ENCODE measurements around the gene FBXL16. TPM values are rescaled to one million over a fixed set of nuclear protein-coding genes. Genes with fewer than 3 reads are reported as not detected.

The FBXL16 gene
- total and polyA plus RNA-seq, 2 of the 13 experiments (the other 11 are each of a cell fraction or from before 2014, with no cell fraction given): 0.22 to 2.0 TPM

DNA sequence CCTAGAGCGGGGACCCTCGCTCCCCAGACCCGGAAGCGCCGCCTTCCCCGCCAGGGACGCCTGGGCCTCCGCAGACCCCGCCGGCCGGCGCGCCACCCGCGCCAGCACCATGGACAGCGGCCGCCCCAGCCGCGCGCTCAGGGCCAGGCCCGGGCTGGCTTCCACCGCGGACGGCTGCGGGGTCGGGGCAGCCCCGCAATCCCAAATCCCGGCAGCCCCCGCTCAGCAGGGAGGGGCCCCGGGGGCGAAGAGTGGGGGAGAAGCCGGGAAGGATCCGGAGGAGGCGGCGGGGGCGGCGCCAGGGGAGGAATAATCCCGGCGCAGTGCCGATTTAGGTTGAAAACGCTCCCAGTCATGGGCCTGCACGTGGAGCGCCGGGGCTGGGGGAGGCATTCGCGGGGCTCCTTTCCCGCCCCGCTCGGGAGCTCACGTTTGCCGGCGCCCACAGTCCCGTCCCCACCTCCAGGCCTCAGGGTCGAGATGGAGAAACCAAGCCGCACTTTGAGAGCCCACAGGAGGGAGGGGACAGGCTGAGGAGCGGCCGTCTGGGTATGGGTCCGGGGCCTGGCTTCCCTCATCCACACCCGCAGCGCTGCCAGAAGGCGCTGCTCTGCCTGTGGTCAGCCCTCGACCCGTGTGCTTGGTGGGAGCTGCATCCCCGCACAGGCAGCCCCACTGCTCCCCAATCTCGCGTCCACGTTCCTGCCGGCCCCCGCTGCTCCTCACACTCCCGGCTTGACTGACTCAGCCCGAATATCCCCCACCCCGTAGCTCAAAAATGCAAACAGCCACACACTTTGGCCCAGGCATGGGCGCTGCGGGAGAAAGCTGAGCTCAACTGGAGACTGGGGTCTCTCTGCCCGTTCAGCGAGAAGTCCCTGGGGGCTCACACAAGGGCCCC, 4.7 kb downstream of the FBXL16 start (continued):
- TF ChIP-seq GABPA (IDR thresholded peaks at IDR 0.05; ENCODE audit: low read depth, low read length): no peak
- no peak for TF ChIP-seq GABPA (CRISPR knock-in tag; IDR thresholded peaks at IDR 0.05; ENCODE audit: low read depth)
- TF ChIP-seq ZNF274 (CRISPR knock-in tag; IDR thresholded peaks at IDR 0.05): 0 out of 2 replicates have a peak, but pooled peaks have one; percentile 62
- TF ChIP-seq NR1H2 (CRISPR knock-in tag; IDR thresholded peaks at IDR 0.05; ENCODE audit: borderline replicate concordance, low read depth): no peak
- 0 out of 2 replicates have a peak, but pooled peaks have one; percentile 38 for TF ChIP-seq ZNF546 (CRISPR knock-in tag; conservative IDR thresholded peaks at IDR 0.05)
- TF ChIP-seq ZNF615 (CRISPR knock-in tag; IDR thresholded peaks at IDR 0.05; ENCODE audit: borderline replicate concordance): no peak
- no peak for TF ChIP-seq HDAC6 (IDR thresholded peaks at IDR 0.05; ENCODE audit: low read depth, low read length)
- TF ChIP-seq RORA (CRISPR knock-in tag; IDR thresholded peaks at IDR 0.05): no peak
- no peak for TF ChIP-seq STAG1 (CRISPR knock-in tag; IDR thresholded peaks at IDR 0.05)
- TF ChIP-seq, protein P1, sequence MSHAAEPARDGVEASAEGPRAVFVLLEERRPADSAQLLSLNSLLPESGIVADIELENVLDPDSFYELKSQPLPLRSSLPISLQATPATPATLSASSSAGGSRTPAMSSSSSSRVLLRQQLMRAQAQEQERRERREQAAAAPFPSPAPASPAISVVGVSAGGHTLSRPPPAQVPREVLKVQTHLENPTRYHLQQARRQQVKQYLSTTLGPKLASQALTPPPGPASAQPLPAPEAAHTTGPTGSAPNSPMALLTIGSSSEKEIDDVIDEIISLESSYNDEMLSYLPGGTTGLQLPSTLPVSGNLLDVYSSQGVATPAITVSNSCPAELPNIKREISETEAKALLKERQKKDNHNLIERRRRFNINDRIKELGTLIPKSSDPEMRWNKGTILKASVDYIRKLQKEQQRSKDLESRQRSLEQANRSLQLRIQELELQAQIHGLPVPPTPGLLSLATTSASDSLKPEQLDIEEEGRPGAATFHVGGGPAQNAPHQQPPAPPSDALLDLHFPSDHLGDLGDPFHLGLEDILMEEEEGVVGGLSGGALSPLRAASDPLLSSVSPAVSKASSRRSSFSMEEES (CRISPR knock-in tag; IDR thresholded peaks at IDR 0.05): no peak; the same call in 1 of the 2 replicates
- peak; percentile 73; the same call in 1 of the 2 replicates for TF ChIP-seq CHCHD3 (CRISPR knock-in tag; IDR thresholded peaks at IDR 0.05)
- no peak for TF ChIP-seq KDM2A (CRISPR knock-in tag; IDR thresholded peaks at IDR 0.05; ENCODE audit: borderline replicate concordance, low read depth)
- peak; percentile 91 for TF ChIP-seq ZNF724P (CRISPR knock-in tag; IDR thresholded peaks at IDR 0.05; ENCODE audit: borderline replicate concordance)
- no peak for TF ChIP-seq FOXA1 (IDR thresholded peaks at IDR 0.05)
- TF ChIP-seq FOXA1 (CRISPR knock-in tag; IDR thresholded peaks at IDR 0.05): no peak
- TF ChIP-seq MTA3 (CRISPR knock-in tag; IDR thresholded peaks at IDR 0.05): no peak
- no peak for TF ChIP-seq MEIS1 (CRISPR knock-in tag; IDR thresholded peaks at IDR 0.05; ENCODE audit: borderline replicate concordance)
- peak; percentile 71 for TF ChIP-seq ZNF709 (CRISPR knock-in tag; IDR thresholded peaks at IDR 0.05)
- no peak for TF ChIP-seq ARNT (IDR thresholded peaks at IDR 0.05)
- no peak for TF ChIP-seq TARDBP (CRISPR knock-in tag; IDR thresholded peaks at IDR 0.05)
- peak; percentile 30; the same call in 1 of the 2 replicates for TF ChIP-seq MIXL1 (CRISPR knock-in tag; IDR thresholded peaks at IDR 0.05)
- TF ChIP-seq HOXA5 (CRISPR knock-in tag; IDR thresholded peaks at IDR 0.05): peak; percentile 76; the same call in 1 of the 2 replicates
- no peak for TF ChIP-seq REPIN1 (CRISPR knock-in tag; IDR thresholded peaks at IDR 0.05; ENCODE audit: borderline replicate concordance, low read depth)
- TF ChIP-seq ZNF781 (CRISPR knock-in tag; IDR thresholded peaks at IDR 0.05; ENCODE audit: borderline replicate concordance, not compliant biosample characterization): no peak
- TF ChIP-seq ZNF383 (CRISPR knock-in tag; IDR thresholded peaks at IDR 0.05; ENCODE audit: borderline replicate concordance): no peak
- no peak for TF ChIP-seq CC2D1A (CRISPR knock-in tag; IDR thresholded peaks at IDR 0.05)
- TF ChIP-seq ZSCAN12 (CRISPR knock-in tag; IDR thresholded peaks at IDR 0.05): peak; percentile 90
- no peak for TF ChIP-seq TCF7L2 (IDR thresholded peaks at IDR 0.05; ENCODE audit: low read depth, low read length)
- TF ChIP-seq HNRNPH1 (optimal IDR thresholded peaks at IDR 0.05; ENCODE audit: low read depth, low read length): no peak
- TF ChIP-seq, protein P2, sequence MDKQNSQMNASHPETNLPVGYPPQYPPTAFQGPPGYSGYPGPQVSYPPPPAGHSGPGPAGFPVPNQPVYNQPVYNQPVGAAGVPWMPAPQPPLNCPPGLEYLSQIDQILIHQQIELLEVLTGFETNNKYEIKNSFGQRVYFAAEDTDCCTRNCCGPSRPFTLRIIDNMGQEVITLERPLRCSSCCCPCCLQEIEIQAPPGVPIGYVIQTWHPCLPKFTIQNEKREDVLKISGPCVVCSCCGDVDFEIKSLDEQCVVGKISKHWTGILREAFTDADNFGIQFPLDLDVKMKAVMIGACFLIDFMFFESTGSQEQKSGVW (CRISPR knock-in tag; IDR thresholded peaks at IDR 0.05; ENCODE audit: borderline replicate concordance): no peak
- TF ChIP-seq SPEN (CRISPR knock-in tag; IDR thresholded peaks at IDR 0.05; ENCODE audit: low read depth): no peak; the same call in 1 of the 2 replicates
- TF ChIP-seq MXI1 (IDR thresholded peaks at IDR 0.05; ENCODE audit: borderline replicate concordance, low read depth, low read length): peak; percentile 58; the same call in 1 of the 3 replicates
